HL-60 (cell line): Measurements from ENCODE around the gene FASTKD1.

Source experiments
- CTCF ChIP-seq: IDR thresholded peaks from one replicate; pipeline ENCODE4 v1.5.1; 2011; ENCODE audit warnings: low read length, control low read depth, inconsistent platforms; ENCODE audit not compliant: insufficient read depth
- POLR2AphosphoS5 ChIP-seq: IDR thresholded peaks from 2 replicates; pipeline ENCODE4 v1.6.1; 2012; ENCODE audit warnings: low read depth
- TF ChIP-seq, protein P1 (sequence below): IDR thresholded peaks from 2 replicates; pipeline ENCODE4 v1.6.1; 2012; ENCODE audit warnings: low read depth; ENCODE audit not compliant: insufficient replicate concordance

DNA sequence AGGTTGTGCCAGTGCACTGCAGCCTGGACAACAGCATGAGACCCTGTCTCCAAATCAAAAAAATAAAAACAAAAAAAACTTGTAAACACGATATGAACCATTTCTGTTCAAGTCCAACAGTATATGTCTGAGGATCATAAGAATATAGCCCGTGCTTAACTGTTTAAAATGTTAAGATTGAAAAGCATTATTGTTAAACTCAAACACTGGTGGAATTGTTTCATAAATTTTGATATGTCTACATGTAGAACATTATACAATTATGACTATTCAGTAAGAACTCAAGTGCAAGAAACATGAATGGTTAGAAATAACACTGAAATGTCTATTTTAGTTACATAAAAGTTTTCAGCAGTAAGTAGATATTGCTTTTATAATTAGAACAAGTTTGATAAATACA is 40.2 kb upstream of the FASTKD1 start:
- TF ChIP-seq CTCF (no peak), POLR2AphosphoS5 (no peak)
- TF ChIP-seq, protein P1, sequence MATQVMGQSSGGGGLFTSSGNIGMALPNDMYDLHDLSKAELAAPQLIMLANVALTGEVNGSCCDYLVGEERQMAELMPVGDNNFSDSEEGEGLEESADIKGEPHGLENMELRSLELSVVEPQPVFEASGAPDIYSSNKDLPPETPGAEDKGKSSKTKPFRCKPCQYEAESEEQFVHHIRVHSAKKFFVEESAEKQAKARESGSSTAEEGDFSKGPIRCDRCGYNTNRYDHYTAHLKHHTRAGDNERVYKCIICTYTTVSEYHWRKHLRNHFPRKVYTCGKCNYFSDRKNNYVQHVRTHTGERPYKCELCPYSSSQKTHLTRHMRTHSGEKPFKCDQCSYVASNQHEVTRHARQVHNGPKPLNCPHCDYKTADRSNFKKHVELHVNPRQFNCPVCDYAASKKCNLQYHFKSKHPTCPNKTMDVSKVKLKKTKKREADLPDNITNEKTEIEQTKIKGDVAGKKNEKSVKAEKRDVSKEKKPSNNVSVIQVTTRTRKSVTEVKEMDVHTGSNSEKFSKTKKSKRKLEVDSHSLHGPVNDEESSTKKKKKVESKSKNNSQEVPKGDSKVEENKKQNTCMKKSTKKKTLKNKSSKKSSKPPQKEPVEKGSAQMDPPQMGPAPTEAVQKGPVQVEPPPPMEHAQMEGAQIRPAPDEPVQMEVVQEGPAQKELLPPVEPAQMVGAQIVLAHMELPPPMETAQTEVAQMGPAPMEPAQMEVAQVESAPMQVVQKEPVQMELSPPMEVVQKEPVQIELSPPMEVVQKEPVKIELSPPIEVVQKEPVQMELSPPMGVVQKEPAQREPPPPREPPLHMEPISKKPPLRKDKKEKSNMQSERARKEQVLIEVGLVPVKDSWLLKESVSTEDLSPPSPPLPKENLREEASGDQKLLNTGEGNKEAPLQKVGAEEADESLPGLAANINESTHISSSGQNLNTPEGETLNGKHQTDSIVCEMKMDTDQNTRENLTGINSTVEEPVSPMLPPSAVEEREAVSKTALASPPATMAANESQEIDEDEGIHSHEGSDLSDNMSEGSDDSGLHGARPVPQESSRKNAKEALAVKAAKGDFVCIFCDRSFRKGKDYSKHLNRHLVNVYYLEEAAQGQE: no peak
